HG02610 (cell line): ENCODE measurements around the gene PSTPIP1.

ENCODE experiments used
- ATAC-seq: cut with Tn5 transposase; IDR thresholded peaks from one replicate; pipeline ENCODE4 v1.9.1; 2021; ENCODE audit warnings: mild to moderate bottlenecking, moderate library complexity; ENCODE audit not compliant: unreplicated experiment

PSTPIP1 gene

DNA sequence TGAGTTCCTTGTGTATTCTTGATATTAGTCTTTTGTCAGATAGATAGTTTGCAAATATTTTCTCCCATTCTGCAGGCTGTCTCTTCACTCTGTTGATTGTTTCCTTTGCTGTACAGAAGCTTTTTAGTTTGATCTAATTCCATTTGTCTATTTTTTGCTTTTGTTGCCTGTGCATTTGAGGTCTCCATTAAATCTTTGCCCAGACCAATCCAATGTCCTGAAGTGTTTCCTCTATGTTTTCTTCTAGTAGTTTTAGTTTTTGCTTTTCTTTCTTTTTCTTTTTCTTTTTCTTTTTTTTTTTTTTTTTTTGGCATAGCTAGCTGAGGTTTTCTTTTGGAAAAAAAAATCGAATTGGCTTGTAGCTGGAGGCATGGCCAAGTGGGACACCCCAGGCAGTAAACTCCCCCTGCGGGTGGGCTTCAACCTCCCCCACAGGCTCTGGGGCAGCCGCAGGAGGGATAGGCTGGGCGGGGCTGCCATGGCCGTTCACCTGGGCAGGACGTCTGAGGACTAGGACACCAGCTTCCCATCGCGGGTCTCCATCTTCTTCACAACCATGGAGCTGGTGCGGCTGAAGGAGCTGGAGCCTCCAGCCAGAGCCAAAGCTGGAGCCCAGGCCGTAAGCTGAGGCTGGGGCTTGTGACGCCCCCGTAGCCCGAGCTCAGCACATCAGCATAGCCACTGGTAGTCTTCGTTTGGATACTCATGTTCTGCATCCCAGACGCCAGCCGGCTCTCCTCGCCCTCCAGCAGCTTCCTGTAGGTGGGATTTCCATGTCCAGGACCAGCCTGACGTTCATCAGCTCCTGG, 16.2 kb upstream of the PSTPIP1 start:
- ATAC-seq: no peak

DNA sequence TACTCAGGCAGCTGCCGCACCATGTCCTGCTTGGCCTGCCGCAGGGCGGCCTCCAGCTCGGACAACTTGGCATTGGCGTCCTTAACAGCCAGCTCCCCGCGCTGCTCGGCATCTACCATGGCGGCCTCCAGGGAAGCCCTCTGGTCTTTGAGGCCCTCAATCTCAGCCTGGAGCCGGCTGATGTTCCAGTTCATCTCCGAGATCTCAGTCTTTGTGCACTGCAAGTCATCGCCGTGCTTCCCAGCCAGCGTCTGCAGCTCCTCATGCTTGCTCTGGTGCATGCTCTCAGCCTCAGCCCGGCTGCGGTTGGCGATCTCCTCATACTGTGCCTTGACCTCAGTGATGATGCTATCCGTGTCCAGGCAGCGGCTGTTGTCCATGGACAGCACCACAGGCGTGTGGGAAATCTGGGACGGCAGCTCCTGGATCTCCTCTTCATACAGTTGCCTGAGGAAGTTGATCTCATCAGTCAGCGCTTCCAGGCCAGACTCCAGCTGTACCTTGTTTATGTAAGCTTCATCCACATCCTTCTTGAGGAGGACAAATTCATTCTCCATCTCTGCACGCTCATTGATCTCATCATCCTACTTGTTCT, 15.5 kb upstream of the PSTPIP1 start:
- no peak for ATAC-seq

DNA sequence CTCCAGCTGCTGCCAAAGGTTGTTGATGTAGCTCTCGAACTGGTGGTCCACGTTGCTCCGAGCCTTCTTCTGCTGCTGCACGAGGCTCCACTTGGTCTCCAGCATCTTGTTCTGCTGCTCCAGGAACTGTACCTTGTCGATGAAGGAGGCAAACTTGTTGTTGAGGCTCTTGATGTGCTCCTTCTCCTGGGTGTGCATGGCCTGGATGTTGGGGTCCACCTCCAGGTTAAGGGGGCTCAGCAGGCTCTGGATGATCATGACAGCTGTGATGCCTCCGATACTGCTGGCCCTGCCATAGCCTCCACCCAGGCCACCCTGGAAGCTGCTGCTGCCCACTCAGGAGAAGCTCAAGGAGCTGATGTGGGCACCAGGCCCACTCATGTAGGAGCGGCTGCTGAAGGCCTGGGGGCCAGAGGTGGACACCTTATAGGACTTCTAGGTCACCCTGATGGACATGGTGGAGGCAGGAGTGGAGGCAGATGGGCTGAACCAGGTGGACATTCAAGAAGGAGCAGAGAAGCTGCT, 14.9 kb upstream of the PSTPIP1 start:
- no peak for ATAC-seq

DNA sequence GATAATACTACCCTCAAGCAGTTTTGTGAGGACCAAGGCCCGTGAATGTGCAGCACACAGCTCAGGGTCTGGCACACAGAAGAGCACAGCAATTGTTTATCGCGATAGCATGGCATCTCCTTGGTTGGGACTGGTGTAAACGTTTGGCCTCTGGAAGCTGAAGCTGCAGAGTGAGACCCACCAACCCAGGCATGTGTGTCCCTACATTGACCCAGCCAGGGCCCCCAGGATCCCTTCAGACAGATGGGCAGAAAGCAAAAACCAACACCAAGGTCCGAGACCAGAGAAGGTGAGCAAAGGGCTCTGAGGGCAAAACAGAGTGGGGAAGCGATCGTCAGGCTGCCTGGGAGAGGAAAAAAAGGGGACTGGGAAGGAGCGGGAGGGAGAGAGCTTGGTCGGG, 12.6 kb upstream of the PSTPIP1 start:
- ATAC-seq: no peak

DNA sequence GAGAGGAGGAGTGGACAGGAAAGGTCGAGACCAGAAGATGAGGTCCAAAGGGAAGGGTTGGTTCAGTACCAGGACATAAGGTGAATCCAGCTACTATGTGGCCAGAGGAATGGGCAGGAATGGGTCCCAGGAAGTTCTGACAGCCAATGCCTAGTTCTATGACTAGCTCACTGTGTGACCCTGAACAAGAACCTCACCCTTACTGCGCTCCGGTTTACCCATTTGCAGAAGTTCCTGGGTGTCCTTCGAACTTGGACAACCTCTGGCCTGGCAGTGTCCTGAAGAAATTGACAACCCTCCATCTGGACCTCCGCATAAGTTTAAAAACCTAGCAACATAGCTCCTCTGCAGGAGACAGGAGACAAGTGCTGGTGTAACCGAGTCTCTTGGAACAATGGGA, 12.2 kb upstream of the PSTPIP1 start:
- ATAC-seq: no peak

DNA sequence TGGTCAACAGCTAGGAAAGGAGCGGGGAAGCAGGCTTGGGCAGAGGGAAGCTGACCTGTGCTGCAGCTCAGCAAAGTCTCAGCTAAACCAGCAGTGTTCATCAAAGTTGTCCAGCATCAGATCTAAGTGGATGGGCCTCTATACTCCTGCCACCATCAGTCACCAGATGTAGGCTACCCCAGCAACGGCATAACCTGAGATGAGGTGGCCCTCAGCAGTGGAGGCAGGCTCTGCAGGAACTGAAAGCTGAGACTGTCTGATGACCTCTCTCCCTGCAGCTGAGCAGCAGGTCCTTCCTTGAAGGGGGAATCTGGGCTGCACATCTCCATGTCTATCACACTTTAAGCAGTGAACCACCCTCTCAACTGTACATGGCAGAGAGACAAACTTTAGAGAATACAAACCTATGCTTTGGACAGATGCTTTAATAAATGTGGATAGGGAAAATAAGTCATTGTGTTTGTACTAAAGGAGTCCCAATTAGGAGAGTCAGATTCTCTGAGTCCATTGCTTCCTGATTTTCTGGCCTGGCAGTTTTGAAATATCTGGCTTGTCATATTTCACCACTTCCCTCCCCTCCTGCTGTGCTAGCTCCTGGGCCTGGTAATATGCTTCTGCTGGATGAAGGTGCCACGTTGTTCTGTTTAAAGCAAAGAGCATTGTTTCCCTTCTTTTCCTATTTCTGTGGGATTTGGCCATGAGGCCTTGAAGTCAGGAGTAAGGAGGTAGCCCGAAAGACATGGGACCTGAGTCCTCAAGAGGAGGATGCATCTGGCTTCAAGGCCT, 11.1 kb upstream of the PSTPIP1 start:
- ATAC-seq: no peak

DNA sequence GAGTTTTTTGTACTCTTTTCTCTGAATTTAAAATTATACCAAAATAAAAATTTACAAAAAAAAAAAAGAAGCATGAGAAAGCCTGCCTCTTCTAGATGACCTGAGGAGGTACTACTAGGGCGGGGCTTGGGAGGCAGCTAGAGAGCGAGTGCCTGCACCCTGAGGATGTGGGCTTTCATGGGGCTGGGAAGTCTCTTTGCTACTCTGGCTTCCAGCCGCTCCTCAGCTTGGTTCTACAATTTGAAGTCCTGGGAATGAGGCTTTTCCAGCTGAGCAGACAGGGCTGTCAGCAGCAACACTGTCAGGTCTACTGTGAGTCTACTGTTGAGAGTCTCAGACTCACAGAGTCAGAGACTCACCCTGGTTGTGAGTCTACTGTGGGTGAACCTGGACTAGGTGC, 8.2 kb upstream of the PSTPIP1 start:
- ATAC-seq: no peak

DNA sequence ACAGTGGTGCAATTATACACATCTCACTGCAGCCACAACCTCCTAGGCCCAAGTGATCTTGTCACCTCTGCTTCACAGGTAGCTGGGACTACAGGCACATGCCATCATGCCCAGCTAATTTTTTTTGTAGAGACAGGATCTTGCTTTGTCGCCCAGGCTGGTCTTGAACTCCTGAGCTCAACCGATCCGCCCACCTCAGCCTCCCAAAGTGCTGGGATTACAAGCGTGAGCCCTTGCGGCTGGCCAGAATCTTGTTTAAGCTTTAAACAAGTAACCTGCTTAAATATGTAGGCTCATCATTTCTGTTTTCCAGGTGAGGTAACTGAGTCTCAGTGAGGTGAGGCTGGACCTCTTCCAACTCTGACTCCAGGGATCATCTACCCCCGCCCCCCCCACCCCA, 7.7 kb upstream of the PSTPIP1 start:
- ATAC-seq: no peak

DNA sequence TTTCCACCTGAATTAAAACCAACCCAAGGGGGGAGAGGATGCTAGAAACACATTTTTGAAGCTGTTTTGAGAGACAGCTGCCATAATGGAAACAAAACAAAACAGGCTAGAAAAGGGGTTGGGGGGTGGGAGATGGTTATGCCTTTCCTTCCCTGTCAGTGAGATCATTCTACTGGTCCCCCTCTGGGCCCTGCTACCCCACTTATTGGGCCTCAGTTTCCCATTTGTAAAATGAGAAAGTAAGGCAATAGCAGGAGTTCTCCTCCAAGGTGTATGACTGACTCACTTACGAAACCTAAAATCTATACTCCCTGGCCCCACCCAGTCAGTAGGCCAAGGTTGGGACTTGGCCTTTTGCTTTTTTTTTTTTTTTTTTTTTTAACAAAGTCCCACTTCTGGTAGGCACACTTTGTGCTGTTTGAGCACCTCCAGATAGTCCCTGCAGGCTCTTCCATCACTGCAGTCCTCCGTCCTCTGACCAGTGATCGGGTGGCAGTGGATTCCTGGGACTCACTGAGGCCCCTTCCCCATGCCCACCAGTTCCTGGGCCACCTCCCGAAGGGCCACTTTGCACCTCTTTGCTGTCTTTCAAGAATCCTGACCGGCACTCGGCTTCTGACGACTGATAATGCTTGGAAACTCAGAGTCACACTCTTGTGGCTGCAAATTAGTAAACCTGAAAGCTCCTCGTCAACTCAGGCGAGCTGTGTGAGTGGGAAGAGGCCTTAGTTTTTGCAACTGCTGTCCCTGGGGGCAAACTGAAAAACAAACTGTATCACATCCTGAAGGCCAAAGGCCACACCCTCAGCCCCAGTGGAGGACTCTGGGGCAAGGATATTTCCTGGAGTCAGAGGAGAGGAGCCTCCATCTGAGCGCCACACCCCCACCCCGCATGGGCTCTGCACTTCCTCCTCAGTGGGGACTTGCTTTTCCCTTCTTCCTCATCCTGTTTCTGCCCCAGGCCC, 6.7 kb upstream of the PSTPIP1 start:
- peak; percentile 86 for ATAC-seq

DNA sequence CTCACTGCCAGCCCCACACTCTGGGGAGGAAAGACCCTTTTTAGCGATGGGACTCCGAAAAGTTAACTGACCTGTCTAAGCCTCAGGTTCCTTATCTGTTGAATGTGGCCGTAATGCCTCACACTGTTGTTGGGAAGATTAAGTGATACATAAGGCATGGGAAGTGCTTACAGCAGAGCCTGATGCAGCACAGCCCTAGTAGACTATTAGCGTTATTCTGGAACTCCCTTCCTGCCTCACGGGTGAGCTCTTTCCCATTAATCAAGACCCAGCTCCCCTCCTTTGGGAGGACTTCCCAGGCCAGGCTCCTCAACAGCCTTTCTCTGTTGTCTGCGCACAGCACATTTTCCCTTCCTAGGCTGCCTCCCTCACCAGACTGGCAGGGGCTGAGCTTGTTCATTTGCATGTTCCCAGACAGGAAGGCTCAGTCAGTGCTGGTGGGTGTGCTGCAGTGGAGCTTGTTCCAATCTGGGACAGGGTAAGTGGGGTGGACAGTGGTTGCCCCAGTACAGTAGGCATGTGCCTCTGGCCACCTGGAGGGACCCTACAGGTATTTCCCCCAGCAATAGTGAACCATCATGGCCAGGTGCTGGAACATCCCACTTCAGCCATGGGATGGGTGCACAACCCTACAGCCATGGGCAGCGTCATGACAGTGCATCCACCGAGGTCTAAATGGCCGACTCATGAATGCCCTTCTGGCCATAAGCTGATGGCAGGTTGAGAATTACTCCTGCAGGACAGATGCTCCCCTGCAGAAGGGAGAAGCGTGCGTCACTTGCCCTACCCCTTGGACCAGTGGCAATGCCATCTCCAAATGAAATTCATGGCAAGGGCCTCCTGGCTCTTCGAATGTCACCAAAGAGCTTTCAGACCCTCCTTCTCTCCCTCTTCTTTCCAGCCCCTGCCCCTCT, 5.8 kb upstream of the PSTPIP1 start:
- ATAC-seq: no peak

DNA sequence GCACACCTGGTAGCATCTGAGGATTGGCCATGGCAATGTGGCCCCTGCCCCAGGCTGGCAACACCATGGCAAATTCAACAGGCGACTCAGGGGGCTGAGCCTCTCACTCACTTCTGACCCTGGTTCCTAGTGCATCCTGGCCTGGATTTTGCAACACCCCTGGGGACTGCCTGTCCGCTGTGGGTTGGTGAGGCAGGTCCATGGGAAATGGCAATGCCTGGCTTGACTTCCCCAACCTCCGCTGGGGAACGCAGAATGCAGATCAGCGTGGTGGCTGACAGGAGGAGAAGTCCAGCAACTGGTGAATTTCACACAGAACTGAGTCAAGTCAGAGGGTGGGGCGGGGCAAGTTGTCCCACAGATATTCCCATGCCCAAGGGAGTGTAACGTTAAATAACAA, 3.9 kb upstream of the PSTPIP1 start:
- ATAC-seq: no peak

DNA sequence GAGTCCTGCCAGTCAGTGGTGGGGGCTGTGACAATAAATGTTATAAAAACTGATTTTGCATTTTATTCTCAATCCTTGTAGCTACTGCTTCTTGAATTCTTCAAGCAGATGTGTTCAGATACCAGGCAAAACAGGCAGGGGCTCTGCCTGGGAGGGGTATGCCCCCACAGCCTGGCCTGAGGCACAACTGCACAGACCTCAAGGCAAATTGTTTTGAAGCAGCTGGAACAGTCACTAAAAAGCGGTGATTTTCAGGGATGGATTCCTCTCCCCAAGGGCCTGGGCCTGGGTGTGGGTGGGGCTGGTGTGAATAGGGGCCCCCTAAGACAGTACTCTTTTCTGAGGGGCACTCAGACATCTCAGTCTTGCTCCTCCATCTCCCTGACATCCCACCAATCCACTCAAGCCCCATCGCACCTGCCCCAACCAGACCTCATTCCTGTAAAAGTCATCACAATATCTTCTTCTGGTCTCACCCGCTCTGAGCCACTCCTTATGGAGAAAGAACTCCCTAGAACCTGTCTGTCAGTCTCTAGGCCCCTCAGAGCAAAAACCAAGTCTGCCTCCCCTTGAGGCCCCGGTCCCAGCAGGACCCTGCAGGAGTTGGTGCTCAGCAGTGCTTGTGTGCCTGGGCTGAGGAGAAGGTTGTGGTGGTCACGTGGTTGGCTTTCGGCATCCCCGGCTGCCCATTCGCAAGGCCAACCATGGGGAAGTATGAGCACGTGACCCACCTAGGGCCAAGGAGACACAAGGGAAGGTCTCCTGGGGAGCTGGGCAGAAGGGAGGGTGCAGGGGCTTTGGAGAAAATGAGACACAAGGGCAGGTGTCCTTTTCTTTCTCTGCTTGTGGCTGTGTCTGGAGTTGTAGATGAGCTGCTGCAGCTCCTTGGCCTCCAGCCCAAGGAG, 2.9 kb upstream of the PSTPIP1 start:
- no peak for ATAC-seq

DNA sequence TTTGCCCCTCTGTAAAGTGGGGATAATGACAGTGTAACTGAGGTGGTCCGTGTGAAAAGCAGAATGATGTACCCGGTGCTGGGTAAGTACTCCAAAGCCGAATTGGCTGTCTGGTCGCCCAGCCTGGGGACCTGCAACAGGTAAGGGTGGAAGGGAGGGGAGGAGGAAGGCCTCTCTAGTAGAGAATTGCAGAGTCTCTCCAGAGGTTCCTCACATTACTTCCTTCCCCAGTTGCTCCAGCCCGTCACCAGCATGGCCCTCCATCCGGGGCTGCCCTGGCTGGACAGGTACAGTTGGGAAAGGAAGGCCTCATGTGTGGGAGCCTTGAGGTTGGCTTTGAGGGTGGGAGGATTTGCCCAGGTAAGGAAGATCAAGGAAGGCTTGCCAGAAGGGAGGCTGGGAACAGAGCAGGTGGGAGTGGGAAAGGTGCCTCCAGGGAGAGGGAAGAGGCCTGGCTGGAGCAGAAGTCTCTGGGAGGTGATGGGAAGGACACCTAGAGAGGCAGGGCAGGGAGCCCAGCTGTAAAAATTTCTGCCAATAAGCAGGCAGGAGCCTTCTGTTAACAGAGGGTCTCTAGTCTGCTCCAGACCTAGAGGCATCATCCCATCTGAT, 1.7 kb upstream of the PSTPIP1 start:
- ATAC-seq: no peak

DNA sequence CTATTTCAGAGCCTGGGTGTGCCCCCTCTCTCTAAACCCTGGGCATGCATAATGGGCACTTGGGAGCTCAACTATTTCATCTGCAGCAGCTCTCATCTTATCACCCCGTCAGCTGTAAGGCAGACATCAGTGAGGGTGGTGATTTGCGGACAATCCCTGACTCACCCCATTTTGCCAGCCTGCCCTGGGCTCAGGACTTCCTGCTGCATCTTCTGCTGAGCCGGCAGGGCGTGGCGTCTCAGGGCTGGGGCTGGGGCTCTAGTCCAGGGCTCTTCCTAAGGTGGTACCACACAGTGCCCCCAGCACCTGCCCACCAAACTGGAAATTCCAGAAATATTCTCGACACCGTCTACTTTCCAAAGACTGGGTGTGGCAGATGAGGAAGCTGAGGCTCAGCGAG, 925 bp upstream of the PSTPIP1 start:
- no peak for ATAC-seq

DNA sequence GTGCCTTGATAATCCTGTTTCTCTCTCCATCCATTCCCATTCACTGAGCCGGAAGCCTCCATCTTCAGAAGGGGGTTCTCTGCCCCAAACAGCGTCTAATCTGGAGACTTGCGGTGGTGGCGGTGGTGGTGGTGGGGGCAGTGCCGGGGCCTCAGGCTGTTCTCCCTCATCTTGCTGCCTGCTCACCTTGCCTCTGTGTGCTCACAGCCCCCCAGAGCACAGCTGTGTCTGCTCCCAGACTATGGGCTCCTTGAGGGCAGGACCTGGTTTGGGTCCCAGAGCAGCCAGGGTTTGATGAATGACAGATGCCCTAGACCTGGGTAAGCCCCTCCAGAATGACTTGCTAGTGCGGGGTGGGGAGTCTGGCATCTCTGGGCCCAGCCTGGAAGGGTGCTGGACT, 430 bp upstream of the PSTPIP1 start:
- no peak for ATAC-seq

DNA sequence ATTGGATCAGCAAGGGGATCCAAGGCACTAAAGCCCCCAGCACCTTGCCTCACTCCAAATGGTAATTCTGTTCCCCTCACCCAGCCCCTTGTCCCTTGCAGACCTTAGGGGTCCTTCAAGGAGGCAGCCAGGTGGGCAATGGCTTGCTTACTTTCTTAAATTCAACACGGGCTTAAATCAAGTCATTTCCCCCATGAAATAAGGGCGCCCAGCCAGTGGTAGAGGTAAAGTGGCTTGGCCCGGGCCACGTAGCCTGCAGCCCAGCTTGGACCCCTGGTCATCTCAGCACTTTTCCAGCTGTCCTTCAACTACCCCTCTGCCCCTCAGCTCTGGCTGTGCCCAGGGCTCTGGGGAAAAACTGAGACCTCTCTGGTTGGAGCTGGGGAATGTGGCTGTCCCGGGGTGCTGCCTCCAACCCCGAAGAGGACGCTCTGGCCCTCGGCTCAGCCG, 1.2 kb downstream of the PSTPIP1 start:
- ATAC-seq: no peak

DNA sequence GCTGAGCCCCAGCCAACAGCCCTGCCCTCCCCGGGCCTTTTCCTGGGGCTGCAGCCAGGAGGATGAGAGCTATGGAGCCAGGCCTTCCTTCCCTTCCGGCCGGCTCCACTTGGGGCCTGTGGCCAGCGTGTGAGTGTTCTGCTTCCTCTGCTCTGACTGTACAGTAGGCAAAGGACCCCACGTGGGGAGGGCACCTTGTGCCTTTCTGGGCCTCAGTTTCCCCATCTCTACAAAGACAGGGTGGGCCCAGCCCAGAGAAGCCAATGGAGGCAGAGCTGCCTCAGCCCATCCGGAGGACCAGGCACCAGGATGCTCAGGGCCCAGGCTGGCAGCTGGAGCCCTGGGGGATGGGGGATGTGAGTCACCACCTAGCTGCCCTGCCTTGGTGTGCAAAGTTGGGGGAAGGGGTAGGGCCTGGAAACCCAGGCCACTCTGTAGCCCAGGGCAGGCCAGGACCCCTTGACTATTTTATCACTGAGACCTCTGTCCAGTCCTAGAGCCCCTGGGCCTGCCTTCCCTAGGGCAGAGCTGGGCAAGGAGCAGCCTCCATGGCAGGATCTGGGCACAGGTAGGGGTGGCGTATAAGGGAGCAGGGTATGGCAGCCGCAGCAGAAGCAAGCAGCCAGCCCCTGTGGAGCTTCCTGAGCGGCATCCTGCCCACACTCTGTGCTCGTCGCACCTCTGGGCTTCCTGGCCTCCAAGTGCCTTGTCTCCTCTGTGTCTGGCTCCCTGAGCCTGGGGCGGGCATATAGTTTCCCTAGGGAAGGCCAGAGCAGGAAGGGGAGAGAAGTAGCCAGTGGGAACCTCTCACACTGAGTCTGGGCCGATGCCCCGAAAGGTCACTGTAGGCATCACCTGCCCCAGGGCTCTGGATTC, 1.8 kb downstream of the PSTPIP1 start:
- ATAC-seq: no peak
